GM23338 (cell line): ENCODE results near the gene TRIB2. TPM values are rescaled to one million over a fixed set of nuclear protein-coding genes. Genes with fewer than 3 reads are reported as not detected.

ENCODE experiments used
- ATAC-seq: fragments of 200-7000 bp; cut with Tn5 transposase; 3 replicates; pipeline ENCODE4 v1.9.1; 2020
- DNase-seq: peaks from one replicate; pipeline ENCODE4 v3.0.0-alpha.2; 2015; ENCODE audit warnings: low spot score
- H2AFZ ChIP-seq: fragments of 200-600 bp; sonication (generic); 2 replicates; pipeline ENCODE4 v1.8.0; 2016; ENCODE audit warnings: antibody characterized with exemption, mild to moderate bottlenecking, moderate library complexity
- H3F3A ChIP-seq: fragments of 200-600 bp; sonication (generic); replicated peaks from 2 replicates; pipeline ENCODE4 v1.8.0; 2017; ENCODE audit warnings: antibody characterized with exemption, mixed run types, low read depth
- H3K27ac ChIP-seq: fragments of 200-600 bp; sonication (generic); 2 replicates; pipeline ENCODE4 v1.6.1; 2016; ENCODE audit warnings: low read depth
- H3K27me3 ChIP-seq: fragments of 200-600 bp; sonication (generic); 2 replicates; pipeline ENCODE4 v1.8.0; 2016; ENCODE audit warnings: mild to moderate bottlenecking, mixed run types, moderate library complexity; ENCODE audit not compliant: insufficient read depth
- H3K36me3 ChIP-seq: fragments of 200-600 bp; sonication (generic); 2 replicates; pipeline ENCODE4 v1.8.0; 2016; ENCODE audit warnings: mild to moderate bottlenecking; ENCODE audit not compliant: insufficient read depth
- H3K4me1 ChIP-seq: fragments of 200-600 bp; sonication (generic); 2 replicates; pipeline ENCODE4 v1.8.0; 2016; ENCODE audit warnings: mild to moderate bottlenecking, moderate library complexity; ENCODE audit not compliant: insufficient read depth
- H3K4me2 ChIP-seq: fragments of 200-600 bp; sonication (generic); 2 replicates; pipeline ENCODE4 v1.7.1; 2017; ENCODE audit warnings: mixed run types
- H3K4me3 ChIP-seq: fragments of 200-600 bp; sonication (generic); 2 replicates; pipeline ENCODE4 v1.6.1; 2016; ENCODE audit warnings: mixed run types
- H3K79me2 ChIP-seq: fragments of 200-600 bp; sonication (generic); replicated peaks from 2 replicates; pipeline ENCODE4 v1.8.0; 2017; ENCODE audit warnings: mild to moderate bottlenecking; ENCODE audit not compliant: insufficient read depth
- H3K9me2 ChIP-seq: fragments of 200-600 bp; sonication (generic); 2 replicates; pipeline ENCODE4 v1.8.0; 2017; ENCODE audit not compliant: insufficient read depth
- H4K20me1 ChIP-seq: fragments of 200-600 bp; sonication (generic); replicated peaks from 2 replicates; pipeline ENCODE4 v1.8.0; 2017; ENCODE audit warnings: mild to moderate bottlenecking; ENCODE audit not compliant: insufficient read depth
- H3K27ac Mint-ChIP-seq: 2 replicates; pipeline ENCODE4 v1.8.0; 2020; ENCODE audit warnings: inconsistent platforms, mild to moderate bottlenecking, moderate library complexity, mixed read lengths
- H3K27me3 Mint-ChIP-seq: 3 replicates; pipeline ENCODE4 v1.8.0; 2022; ENCODE audit warnings: low read depth, mild to moderate bottlenecking, moderate library complexity, mixed read lengths, inconsistent platforms; ENCODE audit not compliant: insufficient read depth, poor library complexity
- H3K36me3 Mint-ChIP-seq: 3 replicates; pipeline ENCODE4 v1.8.0; 2021; ENCODE audit warnings: low read depth, mild to moderate bottlenecking, inconsistent platforms, moderate library complexity, mixed read lengths
- H3K4me1 Mint-ChIP-seq: 3 replicates; pipeline ENCODE4 v1.8.0; 2020; ENCODE audit warnings: mild to moderate bottlenecking, inconsistent platforms, mixed read lengths
- H3K4me3 Mint-ChIP-seq: 3 replicates; pipeline ENCODE4 v1.8.0; 2021; ENCODE audit warnings: moderate library complexity, mild to moderate bottlenecking, inconsistent platforms, mixed read lengths
- H3K9me3 Mint-ChIP-seq: 3 replicates; pipeline ENCODE4 v1.8.0; 2020; ENCODE audit warnings: moderate library complexity, mild to moderate bottlenecking, inconsistent platforms, mixed read lengths
- CREB1 ChIP-seq: fragments of 250-450 bp; sonication (Bioruptor Pico); IDR thresholded peaks from 2 replicates; pipeline ENCODE4 v1.5.0; 2020; ENCODE audit warnings: low read depth, mild to moderate bottlenecking, moderate library complexity
- CTCF ChIP-seq, 2 experiments: fragments of 200-600 bp in 1 of 2; sonication (generic) in 1 of 2; conservative IDR thresholded peaks; 2 replicates each; pipeline versions ENCODE4 v1.5.1 to v1.6.1; 2016 to 2017; ENCODE audit warnings: antibody characterized with exemption in 2 of 2, low read depth in 2 of 2, mild to moderate bottlenecking in 2 of 2, moderate library complexity in 1 of 2
- ETS1 ChIP-seq: IDR thresholded peaks from 2 replicates; pipeline ENCODE4 v1.6.1; 2016; ENCODE audit warnings: antibody characterized with exemption
- EZH2 ChIP-seq: fragments of 200-600 bp; sonication (generic); IDR thresholded peaks from one replicate; pipeline ENCODE4 v1.8.0; 2017; ENCODE audit warnings: antibody characterized with exemption, mild to moderate bottlenecking, low read depth; ENCODE audit not compliant: unreplicated experiment
- EZH2phosphoT487 ChIP-seq: fragments of 200-600 bp; sonication (generic); IDR thresholded peaks from one replicate; pipeline ENCODE4 v1.8.1; 2018; ENCODE audit warnings: antibody characterized with exemption; ENCODE audit not compliant: unreplicated experiment
- JUNB ChIP-seq: IDR thresholded peaks from one replicate; pipeline ENCODE4 v1.6.1; 2016; ENCODE audit warnings: antibody characterized with exemption; ENCODE audit not compliant: unreplicated experiment
- NANOG ChIP-seq: IDR thresholded peaks from 2 replicates; pipeline ENCODE4 v1.6.1; 2016; ENCODE audit warnings: antibody characterized with exemption, borderline replicate concordance
- POLR2AphosphoS5 ChIP-seq: IDR thresholded peaks from 2 replicates; pipeline ENCODE4 v1.6.1; 2016; ENCODE audit warnings: antibody characterized with exemption, low read depth
- REST ChIP-seq: IDR thresholded peaks from one replicate; pipeline ENCODE4 v1.6.1; 2018; ENCODE audit warnings: antibody characterized with exemption; ENCODE audit not compliant: unreplicated experiment
- STAT1 ChIP-seq: IDR thresholded peaks from one replicate; pipeline ENCODE4 v1.6.1; 2016; ENCODE audit warnings: antibody characterized with exemption; ENCODE audit not compliant: unreplicated experiment
- ZNF114 ChIP-seq: fragments of 250-450 bp; sonication (Bioruptor Pico); IDR thresholded peaks from 2 replicates; pipeline ENCODE4 v1.5.0; 2020; ENCODE audit warnings: mild to moderate bottlenecking, moderate library complexity
- ZNF331 ChIP-seq: fragments of 250-450 bp; sonication (Bioruptor Pico); IDR thresholded peaks from 2 replicates; pipeline ENCODE4 v1.5.0; 2020; ENCODE audit warnings: low read depth, mild to moderate bottlenecking, moderate library complexity
- ZNF462 ChIP-seq: fragments of 250-450 bp; sonication (Bioruptor Pico); IDR thresholded peaks from 2 replicates; pipeline ENCODE4 v1.5.0; 2020; ENCODE audit warnings: mild to moderate bottlenecking, moderate library complexity
- polyA plus RNA-seq: library from polyadenylated mRNA; unstranded; fragments of >200 nt; fragmentation: Nextera tagmentation; extraction: Ambion mirVana; gene quantifications from 2 replicates; pipeline ENCODE4 v1.2.1, GENCODE V29; 2016
- total RNA-seq: library from RNA; depleted of rRNA; stranded (reverse); fragments of >200 nt; shearing (Covaris generic); gene quantifications from 2 replicates; pipeline ENCODE4 v1.2.3, GENCODE V29; 2014

The TRIB2 gene
- total and polyA plus RNA-seq, 2 experiments from 2014 or later = 40.3 to 109 TPM

GRCh38 chr2:12734914-12735654 is 18.3 kb downstream of the TRIB2 start:
- peaks cover 10% of the 10 kb centered on the region for H3K27me3 Mint-ChIP-seq
- no peak for ATAC-seq
- H3K4me1 Mint-ChIP-seq = peaks cover 9% of the 10 kb centered on the region
- Histone ChIP-seq H4K20me1 (peaks cover 36% of the 10 kb centered on the region), H3K27me3 (no peaks in the 10 kb centered on the region), H3K36me3 (peaks cover 3% of the 10 kb centered on the region; the same call in 1 of the 2 replicates), H3K4me2 (no peak overlapping the region), H3K9me2 (no peaks in the 10 kb centered on the region), H3K4me3 (no peak overlapping the region), H2AFZ (no peak overlapping the region), H3F3A (no peaks in the 10 kb centered on the region), H3K79me2 (peaks cover 58% of the 10 kb centered on the region), H3K27ac (no peak overlapping the region), H3K4me1 (no peaks in the 10 kb centered on the region)
- TF ChIP-seq ZNF114 (CRISPR knock-in tag) (no peak), CTCF (conservative IDR thresholded peaks at IDR 0.05; ENCODE audit: low read depth in 2 of 2) (no peak), EZH2phosphoT487 (no peak), CREB1 (CRISPR knock-in tag) (no peak), ETS1 (no peak), POLR2AphosphoS5 (no peak), ZNF462 (CRISPR knock-in tag) (no peak), EZH2 (no peak), REST (no peak), JUNB (no peak), NANOG (no peak), ZNF331 (CRISPR knock-in tag) (no peak), STAT1 (no peak)
- peaks cover 91% of the 10 kb centered on the region for H3K36me3 Mint-ChIP-seq
- no peak overlapping the region for H3K4me3 Mint-ChIP-seq
- no peaks in the 10 kb centered on the region for H3K9me3 Mint-ChIP-seq
- no peak overlapping the region for H3K27ac Mint-ChIP-seq
- no peak for DNase-seq
